SK-N-MC (cell line): ENCODE data around the gene PFKFB3.

Experiments
- DNase-seq: peaks from one replicate; pipeline ENCODE4 v3.0.0-alpha.2; 2011; ENCODE audit warnings: low read depth, low spot score
- H3K27ac ChIP-seq: fragments of 200-600 bp; sonication (generic); 2 replicates; pipeline ENCODE4 v1.5.1; 2016; ENCODE audit warnings: mixed run types
- H3K36me3 ChIP-seq: fragments of 200-600 bp; sonication (generic); 2 replicates; pipeline ENCODE4 v1.6.1; 2017; ENCODE audit warnings: antibody characterized with exemption, low read length, mixed read lengths; ENCODE audit not compliant: insufficient read depth
- H3K4me3 ChIP-seq: fragments of 200-600 bp; sonication (generic); 2 replicates; pipeline ENCODE4 v1.5.1; 2016
- H3K9ac ChIP-seq: fragments of 200-600 bp; sonication (generic); 2 replicates; pipeline ENCODE4 v1.8.0; 2017; ENCODE audit warnings: mixed run types, mixed read lengths; ENCODE audit not compliant: insufficient read length
- H3K9me3 ChIP-seq: fragments of 200-600 bp; sonication (generic); 2 replicates; pipeline ENCODE4 v1.6.1; 2017; ENCODE audit warnings: low read depth, mild to moderate bottlenecking, antibody characterized with exemption, low read length, moderate library complexity, mixed read lengths
- EZH2 ChIP-seq: fragments of 200-600 bp; sonication (generic); IDR thresholded peaks from one replicate; pipeline ENCODE4 v1.6.1; 2017; ENCODE audit warnings: antibody characterized with exemption
- FOXP2 ChIP-seq: optimal IDR thresholded peaks from 2 replicates; pipeline ENCODE3; 2011; ENCODE audit warnings: mild to moderate bottlenecking, moderate library complexity; ENCODE audit not compliant: insufficient read depth; ENCODE audit errors: extremely low read length, control extremely low read depth
- POLR2AphosphoS5 ChIP-seq: IDR thresholded peaks from 2 replicates; pipeline ENCODE4 v1.6.1; 2012; ENCODE audit warnings: mild to moderate bottlenecking, low read depth, low read length, borderline replicate concordance

The PFKFB3 gene

DNA sequence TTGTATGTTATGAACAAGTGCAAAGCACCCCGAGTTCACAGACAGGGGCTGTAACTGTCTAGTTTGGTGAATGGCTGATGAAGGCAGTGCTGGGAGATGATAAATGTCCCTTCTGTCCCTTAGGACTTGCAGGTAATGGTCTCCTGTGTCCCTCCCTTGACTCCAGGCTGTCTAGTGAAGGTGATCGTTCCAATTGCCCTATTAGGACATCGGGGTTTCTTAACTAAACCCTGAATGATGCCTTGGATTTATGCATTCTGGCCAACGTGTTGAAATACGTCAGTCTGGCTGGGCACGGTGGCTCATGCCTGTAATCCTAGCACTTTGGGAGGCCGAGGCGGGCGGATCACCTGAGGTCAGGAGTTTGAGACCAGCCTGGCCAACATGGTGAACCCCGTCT, 69.4 kb downstream of the PFKFB3 start:
- Histone ChIP-seq H3K27ac (no peak overlapping the region), H3K36me3 (no peaks in the 10 kb centered on the region), H3K9ac (no peak overlapping the region), H3K4me3 (no peak overlapping the region), H3K9me3 (no peaks in the 10 kb centered on the region)
- no peak for TF ChIP-seq FOXP2
- DNase-seq, result no peak

DNA sequence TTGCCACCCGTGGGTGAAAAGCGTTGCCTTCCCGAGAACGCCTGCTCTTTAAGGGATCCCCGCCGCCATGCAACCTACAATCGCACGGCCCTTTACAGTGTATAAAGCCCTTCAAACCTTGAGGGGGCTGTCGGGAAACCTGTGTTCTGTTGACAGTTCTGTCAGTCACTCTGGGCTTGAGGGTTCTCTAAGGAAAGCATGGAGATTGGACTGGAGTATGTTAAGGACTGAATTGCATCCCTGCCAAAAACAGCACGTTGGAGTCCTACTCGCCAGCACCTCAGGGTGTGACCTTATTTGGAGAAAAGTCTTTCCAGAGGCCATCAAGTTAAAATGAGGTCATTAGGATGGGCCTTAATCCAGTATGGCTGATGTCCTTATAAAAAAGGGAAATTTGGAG, 70.6 kb downstream of the PFKFB3 start:
- TF ChIP-seq POLR2AphosphoS5 (no peak), EZH2 (no peak), FOXP2 (no peak)
- Histone ChIP-seq H3K9me3 (no peaks in the 10 kb centered on the region), H3K27ac (no peak overlapping the region), H3K4me3 (no peak overlapping the region), H3K9ac (no peak overlapping the region), H3K36me3 (no peaks in the 10 kb centered on the region)
- no peak for DNase-seq

DNA sequence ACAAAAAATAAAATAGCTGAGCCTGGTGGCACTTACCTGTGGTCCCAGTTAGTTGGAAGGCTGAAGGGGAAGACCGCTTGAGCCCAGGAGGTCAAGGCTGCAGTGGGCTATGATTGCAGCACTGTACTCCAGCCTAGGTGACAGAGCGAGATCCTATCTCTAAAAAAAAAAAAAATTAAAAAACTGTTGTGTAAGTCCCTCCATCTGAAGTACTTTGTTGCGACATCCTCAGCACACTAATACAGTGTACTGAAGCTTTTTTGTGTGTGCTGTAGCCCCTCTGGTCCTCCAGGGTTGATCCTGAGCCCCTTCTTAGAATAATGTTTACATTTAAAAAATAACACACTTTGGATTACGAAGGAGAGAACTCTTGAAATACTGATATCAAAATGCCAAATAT, 71.3 kb downstream of the PFKFB3 start:
- Histone ChIP-seq H3K27ac (no peak overlapping the region), H3K36me3 (no peaks in the 10 kb centered on the region), H3K4me3 (no peak overlapping the region), H3K9ac (no peak overlapping the region), H3K9me3 (no peaks in the 10 kb centered on the region)
- DNase-seq, result no peak
- TF ChIP-seq FOXP2 (no peak), EZH2 (no peak), POLR2AphosphoS5 (no peak)

DNA sequence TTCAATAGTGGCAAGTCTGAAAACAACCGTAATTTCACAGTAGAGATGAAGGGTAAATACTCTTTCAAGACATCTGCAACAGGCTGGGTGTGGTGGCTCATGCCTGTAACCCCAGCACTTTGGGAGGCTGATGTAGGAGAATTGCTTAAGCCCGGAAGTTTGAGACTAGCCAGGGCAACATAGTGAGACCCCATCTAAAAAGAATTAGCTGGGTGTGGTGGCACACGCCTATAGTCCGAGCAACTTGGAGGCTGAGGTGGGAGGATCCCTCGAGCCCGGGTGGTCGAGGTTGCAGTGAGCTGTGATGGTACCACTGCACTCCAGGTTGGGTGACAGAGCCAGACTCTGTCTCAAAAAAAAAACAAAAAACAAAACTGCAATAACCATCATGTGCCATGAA, 71.8 kb downstream of the PFKFB3 start:
- H3K9me3 ChIP-seq, result no peaks in the 10 kb centered on the region
- no peak overlapping the region for H3K4me3 ChIP-seq
- DNase-seq, result no peak
- TF ChIP-seq POLR2AphosphoS5 (no peak), EZH2 (no peak), FOXP2 (no peak)
- no peaks in the 10 kb centered on the region for H3K36me3 ChIP-seq
- no peak overlapping the region for H3K9ac ChIP-seq
- H3K27ac ChIP-seq, result no peak overlapping the region

DNA sequence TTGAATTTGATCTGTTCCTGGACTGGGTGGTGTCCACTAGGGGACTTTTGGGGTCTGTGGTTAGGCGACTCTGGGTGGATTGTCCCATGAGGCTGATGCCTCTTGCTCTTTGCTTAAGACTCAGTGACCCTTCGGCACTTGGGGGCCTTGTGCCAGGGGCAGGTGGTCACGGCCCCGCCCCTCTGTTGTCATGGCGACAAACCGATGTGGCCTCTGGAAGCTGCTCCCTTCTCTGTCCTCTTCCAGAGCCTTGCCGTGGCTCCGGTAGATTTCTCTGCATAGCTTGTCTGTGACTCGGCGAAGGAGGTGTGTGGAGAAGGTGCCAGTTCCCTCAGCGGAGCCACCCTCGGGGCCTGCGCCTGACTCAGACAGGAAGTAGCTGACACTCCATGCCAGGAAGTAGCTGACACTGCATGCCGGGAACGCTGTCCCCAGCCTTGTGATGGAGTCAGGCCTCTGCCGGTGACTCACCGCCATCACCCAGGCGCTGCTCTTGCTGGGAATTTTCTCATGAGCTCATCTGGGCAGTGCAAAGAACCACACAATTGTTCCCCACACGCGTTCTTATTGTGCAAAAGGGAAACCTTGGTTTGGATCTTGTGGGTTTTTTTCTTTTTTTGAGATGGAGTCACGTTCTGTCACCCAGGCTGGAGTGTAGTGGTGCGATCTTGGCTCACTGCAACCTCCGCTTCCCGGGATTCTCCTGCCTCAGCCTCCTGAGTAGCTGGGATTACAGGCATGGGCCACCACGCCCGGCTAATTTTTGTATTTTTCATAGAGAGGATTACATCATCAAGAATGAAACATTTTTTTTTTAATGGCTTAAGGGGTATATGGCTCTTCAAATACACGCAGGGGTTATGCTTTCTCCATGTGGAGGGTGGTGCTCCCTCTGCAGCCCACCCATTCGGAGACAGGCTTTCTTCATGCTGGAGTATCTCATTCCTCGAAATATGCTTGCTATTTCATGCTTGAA, 72.6 kb downstream of the PFKFB3 start:
- no peak for DNase-seq
- H3K9ac ChIP-seq, result no peak overlapping the region
- H3K27ac ChIP-seq, result no peak overlapping the region
- no peaks in the 10 kb centered on the region for H3K9me3 ChIP-seq
- 0 out of 2 replicates have a peak, but pooled peaks have one; percentile 23 for TF ChIP-seq POLR2AphosphoS5
- no peak for TF ChIP-seq EZH2
- TF ChIP-seq FOXP2, result no peak
- no peak overlapping the region for H3K4me3 ChIP-seq
- H3K36me3 ChIP-seq, result no peaks in the 10 kb centered on the region

DNA sequence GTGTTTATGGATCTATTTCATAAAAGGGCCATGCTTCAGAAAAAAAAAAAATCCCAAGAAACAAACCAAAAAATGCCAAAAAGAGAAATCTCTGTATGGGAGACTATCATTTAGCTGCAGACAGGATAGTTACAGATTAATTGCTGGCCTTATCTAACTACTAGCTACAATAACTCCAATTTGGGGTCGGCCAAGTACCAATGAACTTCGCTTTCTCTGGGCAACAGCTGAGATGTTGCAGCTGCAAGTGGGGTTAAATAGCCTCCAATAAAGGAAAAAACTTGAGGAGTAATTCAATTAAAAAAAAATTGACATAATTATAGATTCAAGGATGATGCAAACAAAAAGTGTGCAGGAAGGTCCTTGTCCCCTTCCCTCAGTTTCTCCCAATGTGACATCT, 73.6 kb downstream of the PFKFB3 start:
- DNase-seq, result no peak
- H3K4me3 ChIP-seq, result no peak overlapping the region
- TF ChIP-seq POLR2AphosphoS5, result no peak
- TF ChIP-seq FOXP2, result no peak
- TF ChIP-seq EZH2, result no peak
- H3K27ac ChIP-seq, result no peak overlapping the region
- no peaks in the 10 kb centered on the region for H3K9me3 ChIP-seq
- no peak overlapping the region for H3K9ac ChIP-seq
- H3K36me3 ChIP-seq, result no peaks in the 10 kb centered on the region

DNA sequence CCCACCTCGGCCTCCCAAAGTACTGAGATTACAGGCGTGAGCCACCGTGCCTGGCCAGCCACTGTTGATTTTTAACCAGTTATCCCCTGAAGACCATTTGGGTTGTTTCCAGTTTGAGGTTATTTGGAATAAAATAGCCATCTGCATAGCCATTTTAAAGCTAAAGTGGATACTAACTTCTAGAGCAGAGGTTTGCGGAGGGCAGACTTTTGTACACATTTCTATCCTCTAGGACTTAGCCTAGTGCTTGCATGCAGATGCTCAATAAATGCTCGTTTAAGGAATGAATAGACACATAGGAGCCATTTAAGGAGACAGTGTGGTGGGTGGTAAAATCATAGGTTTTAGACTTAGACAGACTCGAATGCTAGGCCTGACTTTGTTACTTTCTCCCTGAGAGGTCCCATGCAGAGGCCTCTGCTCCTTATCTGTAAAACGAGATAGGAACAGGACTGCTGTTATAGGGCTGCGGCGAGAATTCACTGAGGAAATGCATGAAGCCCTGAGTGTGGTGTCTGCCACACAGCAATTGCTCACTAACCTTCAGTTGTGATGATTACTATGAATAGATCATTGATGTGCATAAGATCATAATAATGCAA, 75.9 kb downstream of the PFKFB3 start:
- peak overlapping the region; percentile 43; the same call in 1 of the 2 replicates for H3K4me3 ChIP-seq
- H3K9me3 ChIP-seq, result no peaks in the 10 kb centered on the region
- DNase-seq, result no peak
- H3K36me3 ChIP-seq, result no peaks in the 10 kb centered on the region
- no peak overlapping the region for H3K9ac ChIP-seq
- TF ChIP-seq FOXP2, result no peak
- TF ChIP-seq EZH2, result no peak
- no peak for TF ChIP-seq POLR2AphosphoS5
- peak overlapping the region; percentile 54; the same call in 1 of the 2 replicates for H3K27ac ChIP-seq

DNA sequence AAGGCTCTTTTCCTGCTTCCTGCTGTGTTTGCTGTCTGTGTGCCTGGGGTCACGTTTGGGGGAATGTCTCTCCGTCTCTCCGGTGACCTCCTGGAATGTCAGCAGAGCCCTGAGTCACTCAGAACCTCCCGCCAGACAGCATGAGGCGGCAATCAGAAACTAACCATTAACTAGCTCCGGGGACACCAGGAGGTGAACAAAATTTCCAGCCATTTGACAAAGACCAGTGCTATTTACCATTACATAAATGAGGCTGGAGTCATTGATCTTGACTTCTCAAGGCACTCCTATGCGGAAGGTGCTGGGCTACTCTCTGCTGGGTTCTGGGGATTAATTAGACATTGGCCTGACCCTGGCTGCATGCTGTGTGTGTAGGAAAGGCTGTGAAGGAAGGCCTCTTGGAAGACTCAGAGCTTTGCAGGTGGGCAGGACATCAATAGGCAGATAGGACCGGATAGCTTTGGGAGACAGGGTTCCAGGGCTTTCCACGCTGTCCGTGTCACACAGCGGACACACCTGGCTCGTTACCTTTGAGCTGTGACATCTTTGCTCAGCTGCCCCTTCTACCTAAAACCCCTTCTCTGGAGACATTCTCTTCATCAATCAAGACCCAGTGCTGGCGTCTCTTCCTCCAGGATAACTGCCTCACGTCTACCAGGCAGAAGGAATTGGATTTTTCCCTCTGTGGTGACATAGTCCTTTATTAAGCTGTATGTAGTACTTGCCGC, 77.0 kb downstream of the PFKFB3 start:
- H3K4me3 ChIP-seq, result peak overlapping the region; percentile 43; the same call in 1 of the 2 replicates
- no peaks in the 10 kb centered on the region for H3K9me3 ChIP-seq
- H3K27ac ChIP-seq, result no peak overlapping the region
- no peak overlapping the region for H3K9ac ChIP-seq
- DNase-seq, result no peak
- no peak for TF ChIP-seq FOXP2
- no peak for TF ChIP-seq POLR2AphosphoS5
- no peak for TF ChIP-seq EZH2
- no peaks in the 10 kb centered on the region for H3K36me3 ChIP-seq
